Mesendoderm (in vitro differentiated cells): Measurements from ENCODE around the gene CACNA2D2.

Experiments
- DNase-seq: peaks from one replicate; pipeline ENCODE4 v3.0.0; 2013
- H2AK5ac ChIP-seq: 2 replicates; pipeline ENCODE4 v1.6.1; 2013; ENCODE audit warnings: low read length, inconsistent platforms
- H2BK120ac ChIP-seq: 2 replicates; pipeline ENCODE4 v1.6.1; 2013; ENCODE audit warnings: low read depth, mild to moderate bottlenecking, low read length, moderate library complexity, mixed read lengths
- H2BK15ac ChIP-seq: replicated peaks from 2 replicates; pipeline ENCODE4 v1.6.1; 2013; ENCODE audit warnings: low read depth, mild to moderate bottlenecking, moderate library complexity
- H2BK5ac ChIP-seq: 2 replicates; pipeline ENCODE4 v1.6.1; 2013; ENCODE audit warnings: low read length, inconsistent platforms
- H3K18ac ChIP-seq: 2 replicates; pipeline ENCODE4 v1.6.1; 2013; ENCODE audit warnings: mild to moderate bottlenecking, low read length, mixed read lengths
- H3K23ac ChIP-seq: one replicate; pipeline ENCODE4 v1.6.1; 2013; ENCODE audit warnings: low read length
- H3K27ac ChIP-seq: 2 replicates; pipeline ENCODE4 v1.5.1; 2013; ENCODE audit warnings: low read depth, mild to moderate bottlenecking, inconsistent platforms, low read length, moderate library complexity
- H3K27me3 ChIP-seq: 2 replicates; pipeline ENCODE4 v1.6.1; 2013; ENCODE audit warnings: low read length, control low read depth, mild to moderate bottlenecking, inconsistent platforms; ENCODE audit not compliant: insufficient read depth, poor library complexity
- H3K36me3 ChIP-seq: 2 replicates; pipeline ENCODE4 v1.6.1; 2013; ENCODE audit warnings: low read length, inconsistent platforms; ENCODE audit not compliant: control insufficient read depth, insufficient read depth
- H3K4ac ChIP-seq: one replicate; pipeline ENCODE4 v1.6.1; 2013; ENCODE audit warnings: low read depth, mild to moderate bottlenecking, low read length, moderate library complexity
- H3K4me1 ChIP-seq: 2 replicates; pipeline ENCODE4 v1.6.1; 2013; ENCODE audit warnings: low read depth, low read length, inconsistent platforms; ENCODE audit not compliant: control insufficient read depth
- H3K4me2 ChIP-seq: 2 replicates; pipeline ENCODE4 v1.6.1; 2013; ENCODE audit warnings: low read length
- H3K4me3 ChIP-seq: 2 replicates; pipeline ENCODE4 v1.5.1; 2013; ENCODE audit warnings: mild to moderate bottlenecking, low read length
- H3K56ac ChIP-seq: one replicate; pipeline ENCODE4 v1.6.1; 2013; ENCODE audit warnings: low read length
- H3K79me1 ChIP-seq: 2 replicates; pipeline ENCODE4 v1.6.1; 2013; ENCODE audit warnings: low read length, inconsistent platforms
- H3K79me2 ChIP-seq: 2 replicates; pipeline ENCODE4 v1.6.1; 2013; ENCODE audit warnings: mild to moderate bottlenecking, low read length; ENCODE audit not compliant: control insufficient read depth, insufficient read depth
- H3K9ac ChIP-seq: 2 replicates; pipeline ENCODE4 v1.6.1; 2013; ENCODE audit warnings: low read length, inconsistent platforms
- H4K5ac ChIP-seq: one replicate; pipeline ENCODE4 v1.6.1; 2013; ENCODE audit warnings: low read length
- H4K8ac ChIP-seq: one replicate; pipeline ENCODE4 v1.6.1; 2013; ENCODE audit warnings: low read depth, mild to moderate bottlenecking, control low read depth, low read length, moderate library complexity
- WGBS: extraction: QIAGEN DNeasy Blood & Tissue Kit; methylation state at CpG from one replicate; pipeline ENCODE4 v1.1.7; 2013; ENCODE audit warnings: low lambda C conversion rate, missing lambda C conversion rate; ENCODE audit not compliant: insufficient coverage; ENCODE audit errors: extremely low coverage; 5-methylcytosine and 5-hydroxymethylcytosine counted together

The CACNA2D2 gene

GRCh38 chr3:50345008-50345407, 158.4 kb downstream of the CACNA2D2 start:
- H3K4me2 ChIP-seq: no peak overlapping the region
- peaks cover 1% of the 10 kb centered on the region for H3K4me1 ChIP-seq
- H4K8ac ChIP-seq: no peak overlapping the region
- no peak for DNase-seq
- H2BK120ac ChIP-seq: no peak overlapping the region
- no peak overlapping the region for H3K56ac ChIP-seq
- no peak overlapping the region for H2BK15ac ChIP-seq
- H2BK5ac ChIP-seq: no peak overlapping the region
- no peak overlapping the region for H3K4ac ChIP-seq
- H3K36me3 ChIP-seq: no peaks in the 10 kb centered on the region
- no peaks in the 10 kb centered on the region for H3K79me2 ChIP-seq
- peaks cover 5% of the 10 kb centered on the region for H3K27me3 ChIP-seq
- no peak overlapping the region for H2AK5ac ChIP-seq
- no peak overlapping the region for H3K27ac ChIP-seq
- H3K9ac ChIP-seq: peak overlapping the region; percentile 43
- H4K5ac ChIP-seq: no peak overlapping the region
- no peak overlapping the region for H3K18ac ChIP-seq
- no CpG with 5 or more reads among the region's 8 CpGs for WGBS
- no peak overlapping the region for H3K4me3 ChIP-seq
- H3K79me1 ChIP-seq: no peaks in the 10 kb centered on the region
- no peak overlapping the region for H3K23ac ChIP-seq

- Histone ChIP-seq H2BK5ac (no peak overlapping the region), H3K27me3 (peaks cover 10% of the 10 kb centered on the region), H3K79me1 (no peaks in the 10 kb centered on the region), H3K36me3 (no peaks in the 10 kb centered on the region), H3K27ac (no peak overlapping the region), H4K8ac (no peak overlapping the region), H3K4me1 (no peaks in the 10 kb centered on the region), H2AK5ac (no peak overlapping the region), H3K79me2 (no peaks in the 10 kb centered on the region), H3K4ac (no peak overlapping the region), H2BK15ac (no peak overlapping the region), H3K56ac (no peak overlapping the region), H3K23ac (no peak overlapping the region), H3K18ac (no peak overlapping the region), H4K5ac (no peak overlapping the region), H3K4me3 (no peak overlapping the region), H2BK120ac (no peak overlapping the region), H3K4me2 (no peak overlapping the region), H3K9ac (no peak overlapping the region)
- WGBS: no CpG with 5 or more reads among the region's 13 CpGs
- peak; percentile 73 for DNase-seq
Observed at GRCh38 chr3:50342813-50343633, 160.4 kb downstream of the CACNA2D2 start.

GRCh38 chr3:50341996-50342650, 161.3 kb downstream of the CACNA2D2 start:
- Histone ChIP-seq H3K79me2 (no peaks in the 10 kb centered on the region), H2BK120ac (no peak overlapping the region), H3K4me1 (no peaks in the 10 kb centered on the region), H3K23ac (no peak overlapping the region), H3K18ac (no peak overlapping the region), H3K9ac (no peak overlapping the region), H3K27me3 (peaks cover 10% of the 10 kb centered on the region), H3K36me3 (no peaks in the 10 kb centered on the region), H2AK5ac (no peak overlapping the region), H2BK5ac (no peak overlapping the region), H3K27ac (no peak overlapping the region), H3K4ac (no peak overlapping the region), H3K56ac (no peak overlapping the region), H3K4me3 (no peak overlapping the region), H4K5ac (no peak overlapping the region), H3K79me1 (no peaks in the 10 kb centered on the region), H4K8ac (no peak overlapping the region), H3K4me2 (no peak overlapping the region), H2BK15ac (no peak overlapping the region)
- no peak for DNase-seq
- no CpG with 5 or more reads among the region's 13 CpGs for WGBS

- H3K36me3 ChIP-seq: no peaks in the 10 kb centered on the region
- peaks cover 1% of the 10 kb centered on the region for H3K79me1 ChIP-seq
- no peak overlapping the region for H2BK120ac ChIP-seq
- H3K18ac ChIP-seq: no peak overlapping the region
- peak overlapping the region; percentile 73 for H3K9ac ChIP-seq
- no peak overlapping the region for H3K4me2 ChIP-seq
- H4K8ac ChIP-seq: no peak overlapping the region
- no peak overlapping the region for H2BK15ac ChIP-seq
- peak overlapping the region; percentile 92 for H3K56ac ChIP-seq
- DNase-seq: no peak
- no peak overlapping the region for H3K27ac ChIP-seq
- H4K5ac ChIP-seq: no peak overlapping the region
- no peak overlapping the region for H3K4me3 ChIP-seq
- WGBS: no CpG with 5 or more reads among the region's 9 CpGs
- H3K79me2 ChIP-seq: peaks cover 2% of the 10 kb centered on the region
- no peak overlapping the region for H3K4ac ChIP-seq
- no peaks in the 10 kb centered on the region for H3K4me1 ChIP-seq
- peaks cover 10% of the 10 kb centered on the region for H3K27me3 ChIP-seq
- no peak overlapping the region for H3K23ac ChIP-seq
- H2AK5ac ChIP-seq: no peak overlapping the region
- no peak overlapping the region for H2BK5ac ChIP-seq
Observed at GRCh38 chr3:50341537-50341936, 161.9 kb downstream of the CACNA2D2 start.

GRCh38 chr3:50340448-50341329, 162.7 kb downstream of the CACNA2D2 start, which contains the start of gene RASSF1:
TSS of gene RASSF1 (minus strand) at chr3:50340836. CDS start at chr3:50340805, 31 bp downstream.
- Histone ChIP-seq H3K79me1 (peaks cover 6% of the 10 kb centered on the region), H3K79me2 (peaks cover 11% of the 10 kb centered on the region), H3K9ac (peak within 1 kb of the TSS; percentile 73), H3K18ac (peak within 1 kb of the TSS; percentile 3), H4K5ac (no peak within 1 kb of the TSS), H3K27me3 (peaks cover 10% of the 10 kb centered on the region), H2AK5ac (no peak within 1 kb of the TSS), H4K8ac (no peak within 1 kb of the TSS), H3K4me2 (peak within 1 kb of the TSS; percentile 60), H2BK120ac (no peak within 1 kb of the TSS), H3K56ac (peak within 1 kb of the TSS; percentile 92), H2BK15ac (no peak within 1 kb of the TSS), H3K23ac (peak within 1 kb of the TSS; percentile 45), H3K4me1 (no peaks in the 10 kb centered on the region), H3K36me3 (no peaks in the 10 kb centered on the region), H3K4ac (peak within 1 kb of the TSS; percentile 62), H3K27ac (no peak within 1 kb of the TSS), H3K4me3 (peak within 1 kb of the TSS; percentile 4), H2BK5ac (no peak within 1 kb of the TSS)
- DNase-seq: peak; percentile 23
- no CpG with 5 or more reads among the region's 85 CpGs for WGBS
